Adrenal gland (tissue), 5 donors: ENCODE results near the gene UNK.

Experiments
- CTCF ChIP-seq, 6 experiments: fragments of 450-650 bp in 4 of 6; fragments of 200-600 bp in 2 of 6; sonication (generic) in 1 of 6; IDR thresholded peaks; 1 replicate in 5 of 6; 2 replicates in 1 of 6; pipeline versions ENCODE4 v1.5.1 to v1.8.0; 2016 to 2021; ENCODE audit warnings: antibody characterized with exemption in 6 of 6, mild to moderate bottlenecking in 2 of 6, moderate library complexity in 1 of 6
- POLR2A ChIP-seq, 2 donors: fragments of 450-650 bp; IDR thresholded peaks; one replicate each; pipeline ENCODE4 v1.6.1; 2017; ENCODE audit warnings: antibody characterized with exemption in 2 of 2, mild to moderate bottlenecking in 2 of 2, moderate library complexity in 1 of 2
- donor health status: DM: no; HTN: no; CAD: no.

GRCh38 chr17:75854881-75855309, 70.3 kb downstream of the UNK start:
- TF ChIP-seq CTCF (IDR thresholded peaks at IDR 0.05): no peak
- peak in 1 of 2 donors; percentile 58 for TF ChIP-seq POLR2A (IDR thresholded peaks at IDR 0.05)
